ENCODE data around the gene AKAP14.
"Not testable (repeated sequence)": the region's sequence is repeated elsewhere in the genome, so short reads cannot be mapped to it uniquely, and the experiment has no call there.

The AKAP14 gene

DNA sequence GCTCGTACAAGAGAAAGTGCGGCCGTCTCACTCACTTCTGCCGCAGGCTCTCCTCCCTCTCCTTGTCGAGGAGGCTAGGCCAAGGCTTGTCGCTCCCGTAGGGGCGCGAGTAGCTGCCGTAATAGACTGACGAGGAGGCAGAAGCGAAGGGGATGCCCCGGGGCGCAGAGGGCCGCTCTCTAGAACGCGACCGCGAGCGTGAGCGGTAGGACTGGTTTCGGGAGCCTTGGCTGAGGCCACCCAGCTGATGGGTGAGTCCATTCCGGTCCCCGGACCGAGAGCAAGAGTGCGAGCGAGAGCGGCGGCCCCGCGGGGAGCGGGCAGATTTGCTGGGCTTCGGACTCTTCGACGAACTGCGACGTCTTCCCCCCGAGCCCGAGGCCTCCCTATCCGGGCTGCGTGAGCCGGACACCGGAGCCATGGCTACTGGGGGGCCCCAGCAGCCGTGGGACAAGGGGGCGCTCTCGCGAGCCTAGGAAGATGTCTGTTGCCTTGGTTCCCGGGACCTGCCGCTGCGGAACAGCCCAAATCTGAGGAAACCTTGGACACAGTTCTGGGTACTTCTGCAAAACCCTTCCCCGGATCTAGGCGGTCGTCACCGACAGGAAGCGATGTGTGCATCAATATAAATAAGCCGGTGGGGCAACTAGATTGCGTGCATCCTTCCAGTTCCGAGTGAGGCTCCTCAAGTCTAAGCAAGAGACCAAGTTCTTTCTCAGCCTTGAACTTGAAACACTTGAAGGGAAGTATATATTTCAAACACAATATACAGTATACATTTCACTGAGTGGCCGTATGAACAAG lies 47.7 kb downstream of the AKAP14 start, which contains the start of gene NKAP:
Gene NKAP (minus strand): TSS at position 567 of the 804 bp plus-strand sequence. CDS start 146 bp downstream, at position 421.
- Histone ChIP-seq H3K36me3 (ENCODE audit: control insufficient read depth, insufficient read depth, low read length) (no peaks in the 10 kb centered on the region), H3K9me3 (ENCODE audit: control insufficient read depth, low read length) (no peaks in the 10 kb centered on the region), H3K4me1 (peaks cover 2% of the 10 kb centered on the region), H3K27me3 (ENCODE audit: control insufficient read depth, insufficient read depth, low read length) (no peaks in the 10 kb centered on the region), H3K79me2 (peaks cover 4% of the 10 kb centered on the region), H3K27ac (peak within 1 kb of the TSS; percentile 89), H3K9ac (peak within 1 kb of the TSS; percentile 87), H3K4me3 (ENCODE audit: low read depth, low read length) (peak within 1 kb of the TSS; percentile 69), H2AFZ (peak within 1 kb of the TSS; percentile 86), H3K4me2 (ENCODE audit: low read length) (peak within 1 kb of the TSS; percentile 69)
- TF ChIP-seq, protein P1, sequence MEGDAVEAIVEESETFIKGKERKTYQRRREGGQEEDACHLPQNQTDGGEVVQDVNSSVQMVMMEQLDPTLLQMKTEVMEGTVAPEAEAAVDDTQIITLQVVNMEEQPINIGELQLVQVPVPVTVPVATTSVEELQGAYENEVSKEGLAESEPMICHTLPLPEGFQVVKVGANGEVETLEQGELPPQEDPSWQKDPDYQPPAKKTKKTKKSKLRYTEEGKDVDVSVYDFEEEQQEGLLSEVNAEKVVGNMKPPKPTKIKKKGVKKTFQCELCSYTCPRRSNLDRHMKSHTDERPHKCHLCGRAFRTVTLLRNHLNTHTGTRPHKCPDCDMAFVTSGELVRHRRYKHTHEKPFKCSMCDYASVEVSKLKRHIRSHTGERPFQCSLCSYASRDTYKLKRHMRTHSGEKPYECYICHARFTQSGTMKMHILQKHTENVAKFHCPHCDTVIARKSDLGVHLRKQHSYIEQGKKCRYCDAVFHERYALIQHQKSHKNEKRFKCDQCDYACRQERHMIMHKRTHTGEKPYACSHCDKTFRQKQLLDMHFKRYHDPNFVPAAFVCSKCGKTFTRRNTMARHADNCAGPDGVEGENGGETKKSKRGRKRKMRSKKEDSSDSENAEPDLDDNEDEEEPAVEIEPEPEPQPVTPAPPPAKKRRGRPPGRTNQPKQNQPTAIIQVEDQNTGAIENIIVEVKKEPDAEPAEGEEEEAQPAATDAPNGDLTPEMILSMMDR (IDR thresholded peaks at IDR 0.05) = no peak

DNA sequence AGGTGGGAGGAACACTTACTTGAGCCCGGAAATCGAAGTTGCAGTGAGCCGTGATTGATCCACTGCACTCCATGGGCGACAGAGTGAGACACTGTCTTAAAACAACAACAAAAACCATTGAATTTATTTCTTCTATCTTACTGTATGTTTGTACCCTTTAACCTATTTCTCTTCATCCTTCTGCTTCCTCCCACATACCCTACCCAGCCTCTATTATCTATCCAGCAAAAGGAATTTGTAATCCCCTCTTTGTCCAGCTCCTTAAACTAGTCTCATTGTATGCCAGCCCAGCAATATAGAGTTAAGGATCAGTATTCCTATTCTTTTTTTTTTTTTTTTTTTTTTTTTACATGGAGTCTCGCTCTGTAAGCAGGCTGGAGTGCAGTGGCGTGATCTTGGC lies 49.8 kb downstream of the AKAP14 start:
- Histone ChIP-seq H3K9me3 (ENCODE audit: control insufficient read depth, low read length) (no peaks in the 10 kb centered on the region), H3K27me3 (ENCODE audit: control insufficient read depth, insufficient read depth, low read length) (no peaks in the 10 kb centered on the region), H3K36me3 (ENCODE audit: control insufficient read depth, insufficient read depth, low read length) (no peaks in the 10 kb centered on the region), H2AFZ (no peak overlapping the region), H3K79me2 (peaks cover 4% of the 10 kb centered on the region), H3K4me3 (ENCODE audit: low read depth, low read length) (no peak overlapping the region), H3K9ac (no peak overlapping the region), H3K4me1 (peaks cover 2% of the 10 kb centered on the region), H3K4me2 (ENCODE audit: low read length) (no peak overlapping the region), H3K27ac (no peak overlapping the region)
- TF ChIP-seq, protein P1 (IDR thresholded peaks at IDR 0.05) = no peak

DNA sequence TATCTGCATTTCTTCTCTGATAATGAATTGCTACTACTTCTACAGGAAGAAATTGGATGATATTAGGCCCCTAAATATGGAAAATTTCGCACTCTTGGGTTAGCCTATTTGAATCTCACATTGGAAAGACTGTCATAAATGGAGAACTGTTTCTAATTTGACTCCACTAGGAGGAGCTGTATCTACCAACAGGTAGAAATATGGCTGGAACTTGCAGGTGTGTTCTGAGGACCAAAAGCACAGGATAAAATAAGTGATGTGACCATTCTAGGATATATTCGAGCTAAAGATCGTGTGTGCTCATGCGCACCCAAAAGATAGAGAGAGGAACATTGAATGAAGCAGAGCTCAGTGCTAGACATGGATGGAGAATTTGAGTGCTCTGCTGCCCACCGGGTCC lies 52.7 kb downstream of the AKAP14 start:
- no peak overlapping the region for H3K27ac ChIP-seq
- H3K79me2 ChIP-seq = no peaks in the 10 kb centered on the region
- H3K36me3 ChIP-seq (ENCODE audit: control insufficient read depth, insufficient read depth, low read length) = no peaks in the 10 kb centered on the region
- H3K9me3 ChIP-seq (ENCODE audit: control insufficient read depth, low read length) = no peaks in the 10 kb centered on the region
- H2AFZ ChIP-seq = no peak overlapping the region
- no peak overlapping the region for H3K4me3 ChIP-seq (ENCODE audit: low read depth, low read length)
- H3K9ac ChIP-seq = no peak overlapping the region
- TF ChIP-seq, protein P1 (IDR thresholded peaks at IDR 0.05) = no peak
- H3K4me1 ChIP-seq = no peaks in the 10 kb centered on the region
- H3K27me3 ChIP-seq (ENCODE audit: control insufficient read depth, insufficient read depth, low read length) = no peaks in the 10 kb centered on the region
- no peak overlapping the region for H3K4me2 ChIP-seq (ENCODE audit: low read length)

- Histone ChIP-seq H3K9ac (no peak overlapping the region), H3K27ac (no peak overlapping the region), H3K4me1 (no peaks in the 10 kb centered on the region), H3K4me2 (ENCODE audit: low read length) (no peak overlapping the region), H3K4me3 (ENCODE audit: low read depth, low read length) (no peak overlapping the region), H3K36me3 (ENCODE audit: control insufficient read depth, insufficient read depth, low read length) (no peaks in the 10 kb centered on the region), H3K79me2 (no peaks in the 10 kb centered on the region), H2AFZ (no peak overlapping the region), H3K9me3 (ENCODE audit: control insufficient read depth, low read length) (no peaks in the 10 kb centered on the region), H3K27me3 (ENCODE audit: control insufficient read depth, insufficient read depth, low read length) (no peaks in the 10 kb centered on the region)
- TF ChIP-seq, protein P1 (IDR thresholded peaks at IDR 0.05) = no peak
Measured at GRCh38 chrX:119954374-119954773, 58.7 kb downstream of the AKAP14 start.

- not testable (repeated sequence) for H3K4me2 ChIP-seq (ENCODE audit: low read length); H3K79me2 ChIP-seq; H2AFZ ChIP-seq; H3K27me3 ChIP-seq (ENCODE audit: control insufficient read depth, insufficient read depth, low read length); H3K9ac ChIP-seq; H3K4me3 ChIP-seq (ENCODE audit: low read depth, low read length); H3K27ac ChIP-seq; H3K36me3 ChIP-seq (ENCODE audit: control insufficient read depth, insufficient read depth, low read length); H3K9me3 ChIP-seq (ENCODE audit: control insufficient read depth, low read length); H3K4me1 ChIP-seq
Measured at GRCh38 chrX:119955807-119956570, 60.3 kb downstream of the AKAP14 start.
